NCI-H2227 treated with DMSO at 0.1 percent for 48 hours (cell line): ENCODE results near the gene C6orf58.

Experiments used
- DNase-seq: peaks from one replicate; lab custom pipeline; 2025; lab: John Stamatoyannopoulos, UW

The C6orf58 gene

GRCh38 chr6:127576874-127577273 is at the start of gene C6orf58:
Gene C6orf58, plus strand, starts transcription at chr6:127577174. Its CDS starts 12 bp downstream, at chr6:127577186.
- no peak for DNase-seq

GRCh38 chr6:127533011-127533410 is 44.0 kb upstream of the C6orf58 start:
- DNase-seq = no peak

GRCh38 chr6:127533736-127534135 is 43.2 kb upstream of the C6orf58 start:
- no peak for DNase-seq

GRCh38 chr6:127538750-127539264 is 38.2 kb upstream of the C6orf58 start:
- DNase-seq = no peak

- peak; percentile 2 for DNase-seq
Measured at GRCh38 chr6:127539272-127539671, 37.7 kb upstream of the C6orf58 start.

- no peak for DNase-seq
Measured at GRCh38 chr6:127547215-127547614, 29.8 kb upstream of the C6orf58 start.

- no peak for DNase-seq
Measured at GRCh38 chr6:127547904-127548649, 28.9 kb upstream of the C6orf58 start.

- DNase-seq = no peak
Measured at GRCh38 chr6:127550403-127550802, 26.6 kb upstream of the C6orf58 start.

- DNase-seq = peak; percentile 3
Measured at GRCh38 chr6:127554435-127555006, 22.5 kb upstream of the C6orf58 start.

GRCh38 chr6:127561660-127562059 is 15.3 kb upstream of the C6orf58 start:
- no peak for DNase-seq

- no peak for DNase-seq
Measured at GRCh38 chr6:127564761-127565160, 12.2 kb upstream of the C6orf58 start.

GRCh38 chr6:127566119-127566518 is 10.9 kb upstream of the C6orf58 start:
- no peak for DNase-seq

- DNase-seq = no peak
Measured at GRCh38 chr6:127566651-127567050, 10.3 kb upstream of the C6orf58 start.

- DNase-seq = no peak
Measured at GRCh38 chr6:127567476-127567875, 9.5 kb upstream of the C6orf58 start.

GRCh38 chr6:127570739-127571389 is 6.1 kb upstream of the C6orf58 start:
- DNase-seq = no peak

GRCh38 chr6:127578900-127579299 is 1.9 kb downstream of the C6orf58 start:
- DNase-seq = no peak

- DNase-seq = no peak
Measured at GRCh38 chr6:127581576-127581975, 4.6 kb downstream of the C6orf58 start.

- no peak for DNase-seq
Measured at GRCh38 chr6:127582777-127583462, 5.9 kb downstream of the C6orf58 start.

GRCh38 chr6:127585123-127585522 is 8.1 kb downstream of the C6orf58 start:
- DNase-seq = no peak

GRCh38 chr6:127586372-127586771 is 9.4 kb downstream of the C6orf58 start:
- no peak for DNase-seq

GRCh38 chr6:127587875-127588274 is 10.9 kb downstream of the C6orf58 start:
- no peak for DNase-seq

GRCh38 chr6:127589135-127589534 is 12.2 kb downstream of the C6orf58 start:
- DNase-seq = no peak
